HG03280 (cell line): ENCODE measurements around the gene CDHR2.
"Not testable (repeated sequence)": the region's sequence is repeated elsewhere in the genome, so short reads cannot be mapped to it uniquely, and the experiment has no call there.

Experiments
- ATAC-seq: cut with Tn5 transposase; IDR thresholded peaks from one replicate; pipeline ENCODE4 v1.9.1; 2021; ENCODE audit warnings: mild to moderate bottlenecking, moderate library complexity; ENCODE audit not compliant: unreplicated experiment

CDHR2 gene

GRCh38 chr5:176596069-176596644 lies 47.0 kb downstream of the CDHR2 start:
- no peak for ATAC-seq

- no peak for ATAC-seq
These were observed 47.7 kb downstream of the CDHR2 start for GRCh38 chr5:176596689-176597416.

GRCh38 chr5:176597417-176598389 lies 48.6 kb downstream of the CDHR2 start:
- ATAC-seq, result no peak

GRCh38 chr5:176599749-176600430 lies 50.7 kb downstream of the CDHR2 start:
- not testable (repeated sequence) for ATAC-seq

GRCh38 chr5:176601901-176602482 lies 52.9 kb downstream of the CDHR2 start:
- no peak for ATAC-seq

- no peak for ATAC-seq
These were observed 53.9 kb downstream of the CDHR2 start for GRCh38 chr5:176603091-176603490.

- no peak for ATAC-seq
These were observed 56.9 kb downstream of the CDHR2 start for GRCh38 chr5:176606032-176606431.

- ATAC-seq, result no peak
These were observed 57.7 kb downstream of the CDHR2 start for GRCh38 chr5:176606875-176607274.

- ATAC-seq, result no peak
These were observed 59.1 kb downstream of the CDHR2 start for GRCh38 chr5:176608142-176608705.

GRCh38 chr5:176608937-176609723 lies 60.0 kb downstream of the CDHR2 start:
- ATAC-seq, result peak; percentile 24

- ATAC-seq, result peak; percentile 84
These were observed 60.7 kb downstream of the CDHR2 start, which contains the start of gene GPRIN1 for GRCh38 chr5:176609724-176610434. Gene GPRIN1 (minus strand): TSS chr5:176610156. CDS start chr5:176599834, 10,322 bp downstream.

GRCh38 chr5:176610435-176610773 lies 61.3 kb downstream of the CDHR2 start:
- peak; percentile 7 for ATAC-seq

GRCh38 chr5:176611435-176611834 lies 62.3 kb downstream of the CDHR2 start:
- no peak for ATAC-seq

GRCh38 chr5:176612008-176612407 lies 62.9 kb downstream of the CDHR2 start:
- no peak for ATAC-seq

- no peak for ATAC-seq
These were observed 63.7 kb downstream of the CDHR2 start for GRCh38 chr5:176612855-176613254.

- ATAC-seq, result no peak
These were observed 65.8 kb downstream of the CDHR2 start for GRCh38 chr5:176614805-176615478.

- ATAC-seq, result no peak
These were observed 67.4 kb downstream of the CDHR2 start for GRCh38 chr5:176616511-176616910.

GRCh38 chr5:176618783-176619182 lies 69.6 kb downstream of the CDHR2 start:
- no peak for ATAC-seq
